Measurements from ENCODE around the gene SDHD. TPM values are rescaled to one million over a fixed set of nuclear protein-coding genes. Genes with fewer than 3 reads are reported as not detected.
"Not testable (repeated sequence)": the region's sequence is repeated elsewhere in the genome, so short reads cannot be mapped to it uniquely, and the experiment has no call there.

The SDHD gene
- total RNA-seq, 1 experiment from 2014 or later = 79.6 TPM

- not testable (repeated sequence) for H3K79me2 ChIP-seq (ENCODE audit: insufficient read depth, low read length); H3K18ac ChIP-seq (ENCODE audit: insufficient read length, low read depth, low read length); DNase-seq; H2BK5ac ChIP-seq (ENCODE audit: insufficient read length, low read length); H3K9me3 Mint-ChIP-seq; H3K23ac ChIP-seq (ENCODE audit: insufficient read length, low read depth, low read length); H2BK12ac ChIP-seq (ENCODE audit: insufficient read length, low read depth, low read length); H3K4me3 Mint-ChIP-seq; H3K9me3 ChIP-seq (ENCODE audit: control insufficient read depth, low read depth, low read length); H3K56ac ChIP-seq (ENCODE audit: insufficient read length, low read depth, low read length); H3K4me2 ChIP-seq (ENCODE audit: insufficient read depth, insufficient read length, low read length); H2AK5ac ChIP-seq (ENCODE audit: insufficient read length, low read length); H3K27ac ChIP-seq (ENCODE audit: insufficient read length, low read depth, low read length); H3K4ac ChIP-seq (ENCODE audit: low read depth, low read length); H4K5ac ChIP-seq (ENCODE audit: insufficient read length, low read depth, low read length); H3K14ac ChIP-seq (ENCODE audit: insufficient read depth, low read length); H4K91ac ChIP-seq (ENCODE audit: insufficient read length, low read depth, low read length); H3K4me1 ChIP-seq (ENCODE audit: insufficient read depth, low read length); H2BK120ac ChIP-seq (ENCODE audit: low read depth, low read length, poor library complexity, severe bottlenecking); H3K23me2 ChIP-seq (ENCODE audit: insufficient read length, low read depth, low read length, poor library complexity, severe bottlenecking); H3K79me1 ChIP-seq (ENCODE audit: insufficient read depth, low read depth, low read length, poor library complexity, severe bottlenecking); H3K27me3 Mint-ChIP-seq (ENCODE audit: low read depth); H3T11ph ChIP-seq (ENCODE audit: low read length); H2BK20ac ChIP-seq (ENCODE audit: low read depth, low read length, poor library complexity, severe bottlenecking); H3K27ac Mint-ChIP-seq; H4K8ac ChIP-seq (replicated peaks; ENCODE audit: insufficient read length, low read depth, low read length); H3K27me3 ChIP-seq (ENCODE audit: insufficient read depth, low read length); H3K4me1 Mint-ChIP-seq; H2AFZ ChIP-seq (ENCODE audit: low read length); H3K9ac ChIP-seq (ENCODE audit: extremely low read depth, insufficient read length, low read length); H2BK15ac ChIP-seq (ENCODE audit: low read depth, low read length); H4K20me1 ChIP-seq (ENCODE audit: control insufficient read depth, insufficient read depth, insufficient read length)
- peaks cover 64 to 88% (median 87%) of the 10 kb centered on the region in 3 experiments for H3K36me3 Mint-ChIP-seq (ENCODE audit: insufficient read depth in 1 of 3, low read depth in 3 of 3)
- WGBS (ENCODE audit: extremely low coverage, insufficient read length, low lambda C conversion rate) = no CpG with 5 or more reads among the region's 3 CpGs
These were observed 38.4 kb upstream of the SDHD start for GRCh38 chr11:112048256-112048655.
